Suprapubic skin (tissue), 4 donors: Measurements from ENCODE around the gene LILRB2. TPM values are rescaled to one million over a fixed set of nuclear protein-coding genes. Genes with fewer than 3 reads are reported as not detected.
A peak's percentile ranks its signal among the peaks of the same experiment; 100 is the strongest.
"Not testable (repeated sequence)": the region's sequence is repeated elsewhere in the genome, so short reads cannot be mapped to it uniquely, and the experiment has no call there.

Experiments used
- DNase-seq, 2 donors: peaks; one replicate each; pipeline ENCODE4 v3.0.0-alpha.2; 2019; ENCODE audit warnings: low spot score in 2 of 2
- H3K27ac ChIP-seq: fragments of 200-600 bp; sonication (generic); one replicate; pipeline ENCODE4 v1.5.1; 2019
- H3K27me3 ChIP-seq: fragments of 200-600 bp; sonication (generic); one replicate; pipeline ENCODE4 v1.5.1; 2019
- H3K36me3 ChIP-seq: fragments of 200-600 bp; sonication (generic); one replicate; pipeline ENCODE4 v1.5.1; 2019
- H3K4me1 ChIP-seq: fragments of 200-600 bp; sonication (generic); one replicate; pipeline ENCODE4 v1.5.1; 2019
- H3K4me3 ChIP-seq: fragments of 200-600 bp; sonication (generic); one replicate; pipeline ENCODE4 v1.5.1; 2019; ENCODE audit warnings: mild to moderate bottlenecking
- H3K9me3 ChIP-seq: fragments of 200-600 bp; sonication (generic); one replicate; pipeline ENCODE4 v1.5.1; 2019
- EP300 ChIP-seq: sonication (generic); formaldehyde crosslinking; IDR thresholded peaks from one replicate; pipeline ENCODE4 v1.6.1; 2017; ENCODE audit warnings: antibody characterized with exemption
- POLR2A ChIP-seq, 2 donors: fragments of 450-650 bp; IDR thresholded peaks; one replicate each; pipeline ENCODE4 v1.6.1; 2017; ENCODE audit warnings: antibody characterized with exemption in 2 of 2, mild to moderate bottlenecking in 2 of 2, moderate library complexity in 2 of 2
- POLR2AphosphoS5 ChIP-seq, 3 donors: sonication (generic); formaldehyde crosslinking; IDR thresholded peaks; one replicate each; pipeline ENCODE4 v1.6.1; 2017; ENCODE audit warnings: antibody characterized with exemption in 3 of 3
- WGBS: methylation state at CpG from one replicate; pipeline ENCODE4 v1.1.5; 2018; 5-methylcytosine and 5-hydroxymethylcytosine counted together
- total RNA-seq, 4 donors: library from RNA; depleted of rRNA; stranded (reverse); fragments of >200 nt; gene quantifications; one replicate each; pipeline ENCODE4 v1.1.0, GENCODE V29; 2016
- TF ChIP-seq, protein P1 (sequence below), 2 donors: fragments of 200-600 bp in 1 of 2; fragments of 450-650 bp in 1 of 2; sonication (generic) in 1 of 2; IDR thresholded peaks; one replicate each; pipeline ENCODE4 v1.5.1; 2016 to 2019; ENCODE audit warnings: antibody characterized with exemption in 2 of 2, mild to moderate bottlenecking in 1 of 2, moderate library complexity in 1 of 2

Gene LILRB2
- total RNA-seq: under 1 TPM in 3 of 4 donors, not detected in 1; 0.38 to 0.80 (median 0.64) TPM

GRCh38 chr19:54281007-54281728 is at the start of gene LILRB2:
TSS of gene LILRB2 (minus strand) at chr19:54281110. CDS start at chr19:54280496, 614 bp downstream.
- WGBS: 71% methylated on average over 12 of the region's 12 CpGs
- DNase-seq: peak in 1 of 2 donors; percentile 47
- H3K27me3 ChIP-seq: peaks cover 44% of the 10 kb centered on the region
- no peaks in the 10 kb centered on the region for H3K36me3 ChIP-seq
- no peak for TF ChIP-seq POLR2A (IDR thresholded peaks at IDR 0.05)
- TF ChIP-seq, protein P1, sequence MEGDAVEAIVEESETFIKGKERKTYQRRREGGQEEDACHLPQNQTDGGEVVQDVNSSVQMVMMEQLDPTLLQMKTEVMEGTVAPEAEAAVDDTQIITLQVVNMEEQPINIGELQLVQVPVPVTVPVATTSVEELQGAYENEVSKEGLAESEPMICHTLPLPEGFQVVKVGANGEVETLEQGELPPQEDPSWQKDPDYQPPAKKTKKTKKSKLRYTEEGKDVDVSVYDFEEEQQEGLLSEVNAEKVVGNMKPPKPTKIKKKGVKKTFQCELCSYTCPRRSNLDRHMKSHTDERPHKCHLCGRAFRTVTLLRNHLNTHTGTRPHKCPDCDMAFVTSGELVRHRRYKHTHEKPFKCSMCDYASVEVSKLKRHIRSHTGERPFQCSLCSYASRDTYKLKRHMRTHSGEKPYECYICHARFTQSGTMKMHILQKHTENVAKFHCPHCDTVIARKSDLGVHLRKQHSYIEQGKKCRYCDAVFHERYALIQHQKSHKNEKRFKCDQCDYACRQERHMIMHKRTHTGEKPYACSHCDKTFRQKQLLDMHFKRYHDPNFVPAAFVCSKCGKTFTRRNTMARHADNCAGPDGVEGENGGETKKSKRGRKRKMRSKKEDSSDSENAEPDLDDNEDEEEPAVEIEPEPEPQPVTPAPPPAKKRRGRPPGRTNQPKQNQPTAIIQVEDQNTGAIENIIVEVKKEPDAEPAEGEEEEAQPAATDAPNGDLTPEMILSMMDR (IDR thresholded peaks at IDR 0.05): no peak
- TF ChIP-seq POLR2AphosphoS5 (IDR thresholded peaks at IDR 0.05): no peak
- no peak for TF ChIP-seq EP300
- no peaks in the 10 kb centered on the region for H3K9me3 ChIP-seq
- no peaks in the 10 kb centered on the region for H3K4me1 ChIP-seq
- H3K27ac ChIP-seq: no peak within 1 kb of the TSS
- peak within 1 kb of the TSS; percentile 18 for H3K4me3 ChIP-seq

DNA sequence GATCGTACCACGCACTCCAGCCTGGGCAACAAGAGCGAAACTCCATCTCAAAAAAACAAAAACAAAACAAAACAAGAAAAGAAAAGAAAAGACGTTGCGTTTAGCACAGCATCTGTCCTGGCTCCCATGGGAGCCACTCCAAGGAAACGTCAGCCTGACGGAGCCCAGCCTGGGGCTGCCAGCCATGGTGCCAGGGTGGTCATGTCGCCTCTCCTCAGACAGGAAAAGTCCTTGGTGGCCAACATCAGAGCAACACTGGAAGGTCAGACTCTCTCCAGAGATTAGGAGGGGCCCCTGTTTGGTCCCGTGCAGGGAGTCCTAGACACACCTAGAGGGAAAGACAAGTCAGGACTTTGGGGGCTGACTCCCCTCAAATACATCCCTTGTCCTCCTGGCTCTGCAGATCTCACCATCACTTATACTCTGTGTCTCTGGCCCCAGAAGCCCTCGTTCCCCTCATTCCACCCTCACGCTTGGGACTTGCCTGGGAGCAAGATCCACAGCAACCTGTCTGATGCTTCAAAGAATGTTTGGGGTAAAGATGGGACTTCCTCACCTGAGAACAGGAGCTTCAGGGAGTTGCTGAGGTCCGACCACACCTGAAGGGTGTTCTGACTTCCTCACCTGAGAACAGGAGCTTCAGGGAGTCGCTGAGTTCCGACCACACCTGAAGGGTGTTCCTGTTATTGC is 48.7 kb upstream of the LILRB2 start:
- no peak for DNase-seq
- H3K4me3 ChIP-seq: no peak overlapping the region
- H3K27ac ChIP-seq: no peak overlapping the region
- TF ChIP-seq EP300 (no peak), POLR2AphosphoS5 (IDR thresholded peaks at IDR 0.05) (no peak), POLR2A (IDR thresholded peaks at IDR 0.05) (no peak)
- TF ChIP-seq, protein P1 (IDR thresholded peaks at IDR 0.05): no peak
- WGBS: 79% methylated on average over 14 of the region's 14 CpGs
- H3K27me3 ChIP-seq: peaks cover 5% of the 10 kb centered on the region
- no peaks in the 10 kb centered on the region for H3K9me3 ChIP-seq
- H3K36me3 ChIP-seq: no peaks in the 10 kb centered on the region
- H3K4me1 ChIP-seq: no peaks in the 10 kb centered on the region

GRCh38 chr19:54328781-54329180 is 47.9 kb upstream of the LILRB2 start:
- H3K4me3 ChIP-seq, DNase-seq, H3K27ac ChIP-seq, H3K27me3 ChIP-seq, H3K9me3 ChIP-seq, H3K4me1 ChIP-seq, H3K36me3 ChIP-seq: not testable (repeated sequence)
- 76% methylated on average over 5 of the region's 5 CpGs for WGBS

DNA sequence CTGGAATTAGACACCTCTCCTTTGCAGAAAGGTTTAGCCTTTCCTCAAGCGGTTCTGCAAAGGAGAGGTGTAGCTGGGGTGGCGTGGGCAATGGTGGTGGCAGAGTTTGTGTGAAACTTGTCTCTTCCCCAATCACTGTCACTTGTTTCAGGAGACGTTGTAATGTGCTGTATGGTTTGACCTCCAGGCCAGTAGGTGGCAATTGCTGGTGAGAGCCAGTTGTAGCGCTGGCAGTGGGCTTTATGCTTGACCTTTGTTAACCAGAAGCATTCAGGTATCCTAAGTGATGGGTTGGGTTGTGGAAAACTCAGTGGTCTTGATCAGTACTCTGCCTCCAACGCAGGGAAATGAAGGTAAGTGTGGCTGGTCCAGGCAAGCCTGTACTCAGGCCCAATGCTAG is 44.7 kb upstream of the LILRB2 start:
- H3K36me3 ChIP-seq: no peaks in the 10 kb centered on the region
- no peak for DNase-seq
- no peak overlapping the region for H3K27ac ChIP-seq
- 71% methylated on average over 4 of the region's 5 CpGs for WGBS
- H3K27me3 ChIP-seq: peaks cover 17% of the 10 kb centered on the region
- no peaks in the 10 kb centered on the region for H3K4me1 ChIP-seq
- H3K4me3 ChIP-seq: no peak overlapping the region
- H3K9me3 ChIP-seq: no peaks in the 10 kb centered on the region
- TF ChIP-seq POLR2AphosphoS5 (IDR thresholded peaks at IDR 0.05): no peak
- TF ChIP-seq, protein P1 (IDR thresholded peaks at IDR 0.05): no peak
- no peak for TF ChIP-seq EP300
- TF ChIP-seq POLR2A (IDR thresholded peaks at IDR 0.05): no peak

DNA sequence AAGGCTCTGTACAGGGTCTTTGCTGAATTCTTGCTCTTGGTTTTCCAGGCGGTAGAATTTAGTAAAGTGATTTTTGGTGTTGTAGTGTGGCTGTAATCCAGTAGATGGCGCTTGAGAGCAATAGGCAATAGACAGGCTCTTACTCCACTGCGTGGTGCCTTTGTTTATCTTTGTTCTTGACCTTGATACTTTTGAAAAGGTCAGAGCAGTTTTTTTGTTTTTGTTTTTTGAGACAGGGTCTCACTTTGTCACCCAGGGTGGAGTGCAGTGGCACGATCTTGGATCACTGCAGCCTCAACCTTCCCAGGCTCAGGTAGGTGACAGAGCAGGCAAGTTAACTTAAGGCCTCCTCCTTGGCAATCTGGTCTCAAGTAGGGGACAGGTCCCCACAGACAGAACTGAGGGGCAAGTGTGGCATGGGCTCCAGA is 44.3 kb upstream of the LILRB2 start:
- 13% methylated on average over 4 of the region's 4 CpGs for WGBS

More for the DNA sequence above, 44.3 kb upstream of the LILRB2 start:
- peaks cover 18% of the 10 kb centered on the region for H3K27me3 ChIP-seq
- no peaks in the 10 kb centered on the region for H3K36me3 ChIP-seq
- no peak overlapping the region for H3K27ac ChIP-seq
- TF ChIP-seq, protein P1 (IDR thresholded peaks at IDR 0.05): peak; percentile 34 to 84
- TF ChIP-seq POLR2A (IDR thresholded peaks at IDR 0.05): no peak
- H3K4me1 ChIP-seq: no peaks in the 10 kb centered on the region
- DNase-seq: no peak
- H3K4me3 ChIP-seq: no peak overlapping the region
- no peaks in the 10 kb centered on the region for H3K9me3 ChIP-seq
